Testis (tissue), 5 donors: Measurements from ENCODE around the gene OR2M7. TPM values are rescaled to one million over a fixed set of nuclear protein-coding genes. Genes with fewer than 3 reads are reported as not detected.

ENCODE experiments used
- DNase-seq: peaks from one replicate; pipeline ENCODE4 v3.0.0-alpha.2; 2019
- H3K27ac ChIP-seq, 2 donors: fragments of 200-600 bp; sonication (generic); one replicate each; pipeline ENCODE4 v1.5.1; 2019
- H3K27me3 ChIP-seq: fragments of 200-600 bp; sonication (generic); one replicate; pipeline ENCODE4 v1.5.1; 2019
- H3K36me3 ChIP-seq: fragments of 200-600 bp; sonication (generic); one replicate; pipeline ENCODE4 v1.5.1; 2017; ENCODE audit warnings: low read depth; ENCODE audit errors: missing control alignments
- H3K4me1 ChIP-seq: fragments of 200-600 bp; sonication (generic); one replicate; pipeline ENCODE4 v1.5.1; 2019
- H3K4me3 ChIP-seq, 2 donors: fragments of 200-600 bp; sonication (generic); one replicate each; pipeline ENCODE4 v1.5.1; 2017 to 2019
- H3K9me3 ChIP-seq: fragments of 200-600 bp; sonication (generic); one replicate; pipeline ENCODE4 v1.5.1; 2017
- POLR2A ChIP-seq: fragments of 450-650 bp; IDR thresholded peaks from one replicate; pipeline ENCODE4 v1.6.1; 2017; ENCODE audit warnings: antibody characterized with exemption, mild to moderate bottlenecking, moderate library complexity
- WGBS, 2 donors: methylation state at CpG; one replicate each; pipeline ENCODE4 v1.1.5; 2018; 5-methylcytosine and 5-hydroxymethylcytosine counted together
- intact Hi-C: fragments of 100-400 bp; cut with DNase I; formaldehyde crosslinking; loops from one replicate; pipeline ENCODE4 v1.15.1; 2023; ENCODE audit warnings: low total_unique reads
- long read RNA-seq, 2 donors: transcript quantifications; one replicate each; lab custom pipeline, GENCODE V29; 2026
- polyA plus RNA-seq: library from polyadenylated mRNA; stranded (reverse); fragments of 350-450 nt; fragmentation: Illumina TruSeq; extraction: RNeasy Lipid Tissue Mini Kit (QIAGEN cat#74804); gene quantifications from one replicate; pipeline ENCODE4 v1.2.3, GENCODE V29; 2014; ENCODE audit warnings: low read depth, low replicate concordance; ENCODE audit not compliant: insufficient read depth
- total RNA-seq, 2 donors: library from RNA; depleted of rRNA; stranded (reverse); fragments of >200 nt; gene quantifications; one replicate each; pipeline ENCODE4 v1.2.3, GENCODE V29; 2016
- TF ChIP-seq, protein P1 (sequence below), 3 experiments: fragments of 450-650 bp in 2 of 3; fragments of 200-600 bp in 1 of 3; sonication (generic) in 1 of 3; IDR thresholded peaks; one replicate each; pipeline ENCODE4 v1.5.1; 2016 to 2019; ENCODE audit warnings: antibody characterized with exemption in 3 of 3, mild to moderate bottlenecking in 2 of 3, moderate library complexity in 1 of 3

The OR2M7 gene, protein sequence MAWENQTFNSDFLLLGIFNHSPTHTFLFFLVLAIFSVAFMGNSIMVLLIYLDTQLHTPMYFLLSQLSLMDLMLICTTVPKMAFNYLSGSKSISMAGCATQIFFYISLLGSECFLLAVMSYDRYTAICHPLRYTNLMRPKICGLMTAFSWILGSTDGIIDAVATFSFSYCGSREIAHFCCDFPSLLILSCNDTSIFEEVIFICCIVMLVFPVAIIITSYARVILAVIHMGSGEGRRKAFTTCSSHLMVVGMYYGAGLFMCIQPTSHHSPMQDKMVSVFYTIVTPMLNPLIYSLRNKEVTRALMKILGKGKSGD
- total RNA-seq (under 1 TPM in 1 of 2 donors, not detected in 1; 0.43 TPM), polyA plus RNA-seq (not detected)
- long read RNA-seq, donor 1, result 0 reads
- long read RNA-seq, donor 2, result 0 reads

DNA sequence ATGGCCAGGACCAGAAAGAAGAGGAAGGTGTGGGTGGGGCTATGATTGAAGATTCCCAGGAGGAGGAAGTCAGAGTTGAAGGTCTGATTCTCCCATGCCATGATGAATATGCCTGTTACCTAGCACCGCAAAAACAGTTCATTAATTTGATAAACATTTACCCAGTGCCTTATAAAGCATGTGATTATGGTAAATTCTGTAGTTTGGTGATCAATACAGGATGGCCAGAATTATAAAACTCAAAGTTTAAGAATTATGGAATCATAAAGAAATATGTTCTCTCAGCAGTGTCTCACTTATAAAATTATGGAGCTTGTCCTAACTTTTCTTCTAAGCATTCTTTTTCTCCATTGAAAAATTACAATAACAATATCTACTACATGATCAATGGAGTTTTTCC, at the start of gene OR2M7:
Gene OR2M7, minus strand, starts transcription at position 101 of the 400 bp plus-strand sequence. Its CDS starts 0 bp downstream, at position 101.
- intact Hi-C loops, result no loop called here
- Histone ChIP-seq H3K4me3 (no peak within 1 kb of the TSS), H3K27me3 (no peaks in the 10 kb centered on the region), H3K36me3 (no peaks in the 10 kb centered on the region), H3K27ac (no peak within 1 kb of the TSS), H3K9me3 (no peaks in the 10 kb centered on the region), H3K4me1 (no peaks in the 10 kb centered on the region)
- DNase-seq, result no peak
- TF ChIP-seq, protein P1, sequence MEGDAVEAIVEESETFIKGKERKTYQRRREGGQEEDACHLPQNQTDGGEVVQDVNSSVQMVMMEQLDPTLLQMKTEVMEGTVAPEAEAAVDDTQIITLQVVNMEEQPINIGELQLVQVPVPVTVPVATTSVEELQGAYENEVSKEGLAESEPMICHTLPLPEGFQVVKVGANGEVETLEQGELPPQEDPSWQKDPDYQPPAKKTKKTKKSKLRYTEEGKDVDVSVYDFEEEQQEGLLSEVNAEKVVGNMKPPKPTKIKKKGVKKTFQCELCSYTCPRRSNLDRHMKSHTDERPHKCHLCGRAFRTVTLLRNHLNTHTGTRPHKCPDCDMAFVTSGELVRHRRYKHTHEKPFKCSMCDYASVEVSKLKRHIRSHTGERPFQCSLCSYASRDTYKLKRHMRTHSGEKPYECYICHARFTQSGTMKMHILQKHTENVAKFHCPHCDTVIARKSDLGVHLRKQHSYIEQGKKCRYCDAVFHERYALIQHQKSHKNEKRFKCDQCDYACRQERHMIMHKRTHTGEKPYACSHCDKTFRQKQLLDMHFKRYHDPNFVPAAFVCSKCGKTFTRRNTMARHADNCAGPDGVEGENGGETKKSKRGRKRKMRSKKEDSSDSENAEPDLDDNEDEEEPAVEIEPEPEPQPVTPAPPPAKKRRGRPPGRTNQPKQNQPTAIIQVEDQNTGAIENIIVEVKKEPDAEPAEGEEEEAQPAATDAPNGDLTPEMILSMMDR (IDR thresholded peaks at IDR 0.05), result no peak
- no peak for TF ChIP-seq POLR2A
- 82 to 83% methylated on average over 1 of the region's 1 CpG for WGBS, 2 donors

DNA sequence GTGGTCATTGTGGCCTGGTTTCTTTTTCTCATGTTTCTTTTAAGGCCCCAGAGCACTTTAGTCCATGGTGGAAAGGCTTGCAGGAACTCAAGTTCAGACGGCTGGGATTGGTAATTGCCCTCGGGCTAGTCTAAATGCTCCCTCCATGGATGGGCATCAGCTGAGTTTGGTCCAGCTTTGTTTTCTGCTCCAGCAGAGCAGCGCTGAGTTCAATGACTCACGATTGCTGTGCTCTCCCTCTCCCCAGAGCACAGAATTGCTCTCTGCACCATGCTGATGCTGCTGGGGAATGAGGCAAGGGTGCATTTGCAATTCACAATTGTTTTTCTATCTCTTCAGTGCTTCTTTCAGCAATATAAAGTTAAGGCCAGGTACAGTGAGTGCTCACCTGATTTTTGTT, 49.4 kb upstream of the OR2M7 start:
- no peaks in the 10 kb centered on the region for H3K4me1 ChIP-seq
- H3K27ac ChIP-seq, result no peak overlapping the region
- H3K36me3 ChIP-seq, result no peaks in the 10 kb centered on the region
- intact Hi-C loops, result no loop called here
- TF ChIP-seq, protein P1 (IDR thresholded peaks at IDR 0.05), result no peak
- no peak for TF ChIP-seq POLR2A
- DNase-seq, result no peak
- 78 to 84% methylated on average over 4 of the region's 4 CpGs for WGBS, 2 donors
- no peaks in the 10 kb centered on the region for H3K27me3 ChIP-seq
- no peak overlapping the region for H3K4me3 ChIP-seq
- H3K9me3 ChIP-seq, result no peaks in the 10 kb centered on the region

DNA sequence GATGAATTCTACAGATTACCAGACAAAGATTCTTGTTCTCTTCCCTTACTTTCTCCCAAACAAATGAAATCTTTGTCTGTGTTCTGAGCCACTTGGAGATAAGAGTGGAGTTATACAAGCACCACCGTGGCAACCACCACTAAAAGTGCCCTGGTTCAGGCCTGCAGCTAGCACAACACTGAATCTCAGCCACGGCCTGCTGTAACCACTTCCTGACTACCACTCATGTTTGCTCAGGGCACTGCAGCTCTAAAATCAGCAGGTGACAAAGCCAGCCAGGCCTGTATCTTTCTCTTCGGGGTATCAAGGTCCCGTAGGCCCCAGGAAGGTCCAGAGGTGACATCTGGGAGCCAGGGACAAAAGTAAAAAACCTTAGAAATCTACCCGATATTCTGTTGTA, 48.0 kb upstream of the OR2M7 start:
- no peaks in the 10 kb centered on the region for H3K9me3 ChIP-seq
- no peaks in the 10 kb centered on the region for H3K27me3 ChIP-seq
- DNase-seq, result no peak
- H3K36me3 ChIP-seq, result no peaks in the 10 kb centered on the region
- TF ChIP-seq, protein P1 (IDR thresholded peaks at IDR 0.05), result no peak
- no peak for TF ChIP-seq POLR2A
- WGBS, 2 donors, result 70 to 85% methylated on average over 5 of the region's 5 CpGs
- intact Hi-C loops, result no loop called here
- no peak overlapping the region for H3K4me3 ChIP-seq
- no peaks in the 10 kb centered on the region for H3K4me1 ChIP-seq
- H3K27ac ChIP-seq, result no peak overlapping the region

DNA sequence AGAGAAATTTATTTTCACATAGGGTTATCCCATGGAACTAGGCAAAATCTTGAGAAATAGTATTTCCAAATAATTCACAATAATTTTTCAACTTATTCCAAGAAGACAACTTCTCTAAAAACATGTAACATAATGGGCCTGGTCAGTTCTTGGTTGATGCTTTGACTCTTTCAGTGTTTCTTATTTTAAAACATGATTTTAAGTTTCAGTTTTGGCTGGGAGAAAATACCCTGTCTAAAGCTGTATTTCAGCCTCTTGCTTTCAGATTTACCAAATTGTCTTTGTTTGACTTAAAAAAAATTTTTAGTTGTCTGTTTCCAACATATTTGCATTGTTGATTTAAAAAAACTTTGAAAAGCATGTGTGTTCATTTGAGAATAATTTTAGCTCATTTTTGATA, 42.2 kb upstream of the OR2M7 start:
- Histone ChIP-seq H3K9me3 (no peaks in the 10 kb centered on the region), H3K27ac (no peak overlapping the region), H3K36me3 (no peaks in the 10 kb centered on the region), H3K4me1 (no peaks in the 10 kb centered on the region), H3K4me3 (no peak overlapping the region), H3K27me3 (no peaks in the 10 kb centered on the region)
- intact Hi-C loops, result no loop called here
- no peak for TF ChIP-seq POLR2A
- TF ChIP-seq, protein P1 (IDR thresholded peaks at IDR 0.05), result no peak
- DNase-seq, result no peak
